ENCODE data around the gene CLCN6. TPM values are rescaled to one million over a fixed set of nuclear protein-coding genes. Genes with fewer than 3 reads are reported as not detected.

The CLCN6 gene
- total RNA-seq, 2 donors from 2014 or later, result 32.1 to 49.0 TPM

DNA sequence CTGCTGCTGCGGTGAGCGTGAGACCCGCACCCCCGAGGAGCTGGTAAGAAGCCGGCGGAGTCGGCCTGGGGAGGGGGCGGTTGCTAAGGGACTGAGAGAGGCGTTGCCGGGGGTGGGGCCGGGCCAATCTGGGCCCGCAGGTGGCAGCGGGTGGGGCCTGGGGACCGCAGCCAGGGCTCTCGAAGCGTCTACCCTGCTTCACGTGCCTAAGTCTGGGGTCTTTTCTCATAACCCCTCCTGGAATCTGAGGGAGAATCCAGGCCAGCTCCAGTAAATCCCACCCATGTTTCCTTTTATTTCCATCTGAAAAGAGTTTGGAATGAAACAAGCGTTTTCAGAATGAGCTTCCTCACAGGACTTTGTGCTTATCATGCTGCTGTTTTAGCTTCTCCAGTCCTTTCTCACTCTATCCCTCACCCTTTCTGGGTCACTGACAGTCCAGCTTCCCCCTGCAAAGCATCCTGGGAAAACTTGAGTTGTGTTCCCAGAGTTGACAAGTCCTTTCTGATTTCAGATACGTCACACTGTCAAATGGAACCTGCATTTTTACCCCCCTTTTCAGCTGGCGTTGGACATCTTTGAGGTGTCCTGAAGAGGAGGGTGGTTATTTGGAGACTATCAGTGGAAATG is 431 bp downstream of the CLCN6 start:
- peak; percentile 23 to 37 for ATAC-seq
- DNase-seq, result peak; percentile 19
- intact Hi-C loops (cut with DNase I), result no loop called here

DNA sequence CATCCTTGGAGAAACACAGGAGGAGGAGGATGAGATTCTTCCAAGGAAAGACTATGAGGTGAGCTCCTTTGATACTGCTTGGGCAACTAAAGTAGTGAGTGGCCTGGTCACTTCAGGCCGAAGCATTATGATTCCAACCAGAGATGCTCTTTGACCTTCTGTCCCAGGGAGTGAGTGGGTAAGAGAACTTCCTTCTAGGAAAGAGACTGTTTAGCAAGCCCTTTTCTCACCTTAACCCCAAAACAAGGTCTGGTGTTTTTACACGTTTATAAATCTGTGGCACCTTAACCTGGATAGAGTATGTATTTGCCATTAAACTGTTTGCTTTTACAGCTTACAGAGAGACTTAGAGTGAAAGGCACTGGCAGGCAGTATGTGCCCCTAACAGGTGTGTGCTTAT is 1.1 kb downstream of the CLCN6 start:
- DNase-seq, result no peak
- intact Hi-C loops (cut with DNase I), result no loop called here
- ATAC-seq, result no peak

DNA sequence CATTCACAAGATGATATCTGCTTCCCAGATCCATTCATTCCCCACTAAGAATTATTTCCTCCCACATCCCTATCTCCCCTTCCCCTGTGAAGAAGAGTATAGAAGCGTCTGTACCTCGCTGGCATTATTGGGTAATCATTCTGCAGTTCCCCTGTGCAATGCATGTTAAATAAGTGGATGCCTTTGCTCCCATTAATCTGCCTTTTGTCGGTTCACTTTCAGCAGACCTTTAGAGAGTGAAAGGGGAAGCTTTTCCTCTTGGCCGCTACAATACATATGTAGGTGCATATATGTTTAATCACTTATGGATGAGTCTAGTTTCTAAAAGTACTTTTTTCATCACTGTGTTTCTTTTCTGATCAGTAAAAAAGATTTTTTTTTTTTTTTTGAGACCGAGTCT is 7.0 kb downstream of the CLCN6 start:
- ATAC-seq, result no peak
- intact Hi-C loops (cut with DNase I), result no loop called here
- no peak for DNase-seq

DNA sequence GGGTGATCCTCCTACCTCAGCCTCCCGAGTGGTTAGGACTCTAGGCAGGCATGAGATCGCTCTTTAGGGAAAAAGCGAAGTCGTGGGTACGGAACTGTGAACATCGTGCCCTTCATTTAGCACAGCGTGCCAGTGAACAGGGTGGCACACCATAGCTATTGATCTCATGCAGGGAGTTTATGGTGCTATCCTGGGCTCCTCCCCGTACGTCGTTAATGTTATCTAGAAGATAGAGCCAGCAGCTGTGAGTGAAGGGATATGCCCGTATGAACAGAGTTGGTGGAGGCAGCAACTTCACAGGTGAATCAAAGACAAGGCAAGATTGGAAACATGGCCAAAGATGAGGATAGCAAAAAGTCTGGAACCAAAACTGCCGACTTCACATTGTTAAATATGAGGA is 11.2 kb downstream of the CLCN6 start:
- no peak for DNase-seq
- ATAC-seq, result no peak
- intact Hi-C loops (cut with DNase I), result no loop called here

DNA sequence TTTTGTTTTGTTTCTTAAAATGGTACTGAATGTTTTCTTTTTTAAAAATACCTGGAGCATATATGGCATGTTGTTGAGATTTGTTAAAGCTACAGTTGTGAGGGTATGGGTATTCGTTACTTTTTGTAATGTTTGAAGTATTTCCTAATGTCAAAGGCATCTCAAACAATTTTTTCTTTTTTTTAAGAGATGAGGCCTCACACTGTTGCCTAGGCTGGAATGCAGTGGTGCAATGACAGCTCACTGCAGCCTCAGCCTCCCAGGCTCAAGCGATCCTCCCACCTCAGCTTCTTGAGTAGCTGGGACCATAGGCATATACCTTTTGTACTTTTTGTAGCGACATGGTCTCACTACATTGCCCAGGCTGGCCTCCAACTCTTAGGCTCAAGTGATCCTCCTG is 16.1 kb downstream of the CLCN6 start:
- intact Hi-C loops (cut with DNase I), result no loop called here
- ATAC-seq (no peak), DNase-seq (no peak)

DNA sequence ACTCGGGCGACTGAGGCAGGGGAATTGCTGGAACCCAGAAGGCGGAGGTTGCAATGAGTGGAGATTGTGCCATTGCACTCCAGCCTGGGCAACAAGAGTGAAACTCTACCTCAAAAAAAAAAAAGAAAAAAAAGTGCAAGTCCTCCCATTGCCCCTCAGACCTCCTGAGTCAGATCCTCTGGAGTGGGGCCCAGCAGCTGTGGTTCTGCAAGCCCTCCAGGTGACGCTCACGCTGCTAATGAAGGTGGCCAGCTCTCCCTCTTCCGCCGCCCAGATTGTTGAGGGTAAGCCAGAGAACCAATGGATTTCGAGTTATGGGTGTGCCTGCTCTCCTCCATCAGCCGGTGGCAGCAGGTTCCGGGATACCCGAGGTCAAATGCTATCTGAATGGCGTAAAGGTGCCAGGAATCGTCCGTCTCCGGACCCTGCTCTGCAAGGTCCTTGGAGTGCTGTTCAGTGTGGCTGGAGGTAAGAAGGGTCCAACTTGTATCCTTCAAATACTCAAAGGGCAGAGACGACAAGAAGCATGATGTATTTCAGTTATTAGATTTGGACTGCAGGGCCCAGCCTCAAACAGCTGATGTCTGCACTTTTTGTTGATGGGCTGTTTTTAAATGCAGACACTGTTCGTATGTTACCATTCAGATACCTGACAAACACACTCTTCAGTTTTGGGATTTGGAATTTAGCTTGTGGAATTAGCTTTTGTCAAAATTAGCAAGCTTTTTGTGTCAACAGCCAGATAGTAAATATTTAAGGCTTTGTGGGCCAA is 17.6 kb downstream of the CLCN6 start:
- ATAC-seq (no peak), DNase-seq (no peak)
- intact Hi-C loops (cut with DNase I), result no loop called here

DNA sequence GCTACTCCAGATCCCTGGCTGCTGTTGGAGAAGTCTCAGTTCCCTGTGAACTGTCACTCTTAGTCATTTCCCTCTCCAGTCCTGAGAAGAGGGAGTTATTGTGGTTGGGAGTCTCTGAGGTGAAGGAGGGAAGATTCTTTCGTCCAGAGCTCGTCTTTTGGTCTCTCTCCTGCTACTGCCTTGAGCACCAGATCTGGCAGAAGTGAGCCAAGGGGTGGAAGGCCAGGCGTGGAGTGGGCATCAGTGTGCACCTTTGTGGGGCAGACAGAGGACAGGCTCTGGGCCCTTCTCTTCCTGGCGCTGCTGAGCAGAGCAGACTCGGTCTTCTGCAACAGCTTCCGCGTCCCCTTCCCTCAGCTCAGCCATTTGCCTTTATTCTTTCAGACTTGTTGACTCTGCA is 19.1 kb downstream of the CLCN6 start:
- no peak for ATAC-seq
- DNase-seq, result no peak
- intact Hi-C loops (cut with DNase I), result no loop called here

DNA sequence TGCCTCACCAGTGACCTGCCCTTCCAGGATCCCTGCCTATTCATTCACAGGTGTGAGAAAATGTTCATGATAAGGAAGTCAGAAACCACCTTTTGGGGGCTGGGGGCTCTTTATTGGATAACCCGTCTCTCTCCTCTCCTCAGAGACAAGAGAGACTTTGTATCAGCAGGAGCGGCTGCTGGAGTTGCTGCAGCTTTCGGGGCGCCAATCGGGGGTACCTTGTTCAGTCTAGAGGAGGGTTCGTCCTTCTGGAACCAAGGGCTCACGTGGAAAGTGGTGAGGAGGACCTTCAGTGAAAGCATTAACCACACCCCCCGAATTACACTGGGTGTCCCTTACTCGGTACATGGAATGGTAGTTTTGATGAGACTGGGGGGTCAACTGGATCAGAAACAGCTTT is 21.0 kb downstream of the CLCN6 start:
- no peak for DNase-seq
- ATAC-seq, result no peak
- intact Hi-C loops (cut with DNase I), result no loop called here

DNA sequence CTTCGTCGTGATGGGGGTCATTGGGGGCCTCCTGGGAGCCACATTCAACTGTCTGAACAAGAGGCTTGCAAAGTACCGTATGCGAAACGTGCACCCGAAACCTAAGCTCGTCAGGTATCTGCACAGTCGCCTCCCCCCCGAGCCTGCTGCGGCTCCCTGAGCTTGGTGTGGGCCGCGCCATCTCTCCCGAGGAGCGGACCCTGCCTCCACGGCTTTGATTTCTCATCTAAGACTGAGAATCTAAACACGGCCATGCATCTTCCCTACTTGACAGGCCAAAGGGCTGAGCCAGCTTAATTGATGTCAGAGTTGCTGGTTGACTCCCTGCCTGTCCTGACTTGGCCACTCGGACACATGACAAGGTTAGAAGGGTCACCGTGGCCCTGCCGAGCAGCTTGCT is 22.5 kb downstream of the CLCN6 start:
- no peak for ATAC-seq
- intact Hi-C loops (cut with DNase I), result no loop called here
- DNase-seq, result no peak

DNA sequence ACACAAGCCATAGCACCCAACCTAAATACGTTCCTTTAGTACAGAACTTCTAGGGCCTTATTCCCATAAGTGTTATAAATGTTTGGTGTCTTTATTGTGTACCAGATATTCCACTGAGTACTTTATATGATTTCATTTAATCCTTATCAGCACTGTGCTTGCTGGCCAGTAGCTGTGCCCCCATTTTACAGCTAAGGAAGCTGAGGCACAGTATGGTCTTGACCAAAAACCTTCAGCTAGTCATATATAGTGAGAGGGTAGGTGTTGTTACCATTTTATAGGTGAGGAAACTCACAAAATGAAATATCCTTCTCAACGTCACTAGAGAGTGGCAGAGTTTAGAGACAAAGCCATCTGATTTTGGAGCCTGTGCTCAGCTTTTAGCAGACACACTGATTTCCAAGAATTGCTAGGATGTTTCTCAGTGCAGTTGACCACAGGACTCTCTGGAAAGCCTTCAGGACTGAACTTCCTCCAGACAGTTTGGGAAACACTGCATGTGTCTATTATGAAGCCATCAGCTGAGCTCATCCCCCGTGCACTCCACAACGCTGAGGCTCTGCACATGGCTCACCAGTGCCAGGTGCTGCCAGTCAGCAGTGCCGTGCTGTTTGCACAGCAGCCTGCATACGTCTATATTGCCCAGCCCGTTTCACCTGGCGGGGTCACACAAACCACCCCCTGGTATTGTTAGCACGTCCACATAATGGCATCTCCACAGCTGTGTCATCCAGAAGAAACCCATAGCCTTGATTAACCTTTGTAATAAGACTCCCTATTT is 26.1 kb downstream of the CLCN6 start:
- intact Hi-C loops (cut with DNase I), result no loop called here
- ATAC-seq (no peak), DNase-seq (no peak)

DNA sequence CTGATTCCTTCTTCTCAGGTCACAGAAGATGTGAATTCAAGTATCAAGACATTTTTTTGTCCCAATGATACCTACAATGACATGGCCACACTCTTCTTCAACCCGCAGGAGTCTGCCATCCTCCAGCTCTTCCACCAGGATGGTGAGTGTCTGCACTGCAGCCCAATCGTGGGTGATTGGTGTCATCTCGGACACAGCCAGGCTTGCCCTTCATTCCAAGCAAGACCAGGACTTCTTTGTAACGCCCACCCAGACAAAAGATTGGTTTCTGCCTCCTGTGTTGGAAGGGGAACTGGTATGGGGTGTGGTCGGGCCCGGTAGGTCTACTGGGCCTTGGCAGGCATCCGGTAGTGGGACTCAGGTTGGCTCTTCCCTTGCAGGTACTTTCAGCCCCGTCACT is 27.5 kb downstream of the CLCN6 start:
- no peak for DNase-seq
- ATAC-seq, result no peak
- intact Hi-C loops (cut with DNase I), result no loop called here

DNA sequence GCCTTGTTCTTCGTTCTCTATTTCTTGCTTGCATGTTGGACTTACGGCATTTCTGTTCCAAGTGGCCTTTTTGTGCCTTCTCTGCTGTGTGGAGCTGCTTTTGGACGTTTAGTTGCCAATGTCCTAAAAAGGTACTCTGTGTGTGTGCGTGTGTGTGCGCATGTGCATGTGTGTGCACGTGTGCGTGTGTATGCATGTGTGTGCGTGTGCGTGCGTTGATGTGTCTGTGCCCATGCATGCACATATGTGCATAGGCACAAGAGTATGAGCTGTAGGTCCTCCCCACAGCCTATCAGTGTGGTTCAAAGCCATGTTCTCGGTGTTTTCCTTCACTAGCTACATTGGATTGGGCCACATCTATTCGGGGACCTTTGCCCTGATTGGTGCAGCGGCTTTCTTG is 27.9 kb downstream of the CLCN6 start:
- intact Hi-C loops (cut with DNase I), result no loop called here
- DNase-seq (no peak), ATAC-seq (no peak)

DNA sequence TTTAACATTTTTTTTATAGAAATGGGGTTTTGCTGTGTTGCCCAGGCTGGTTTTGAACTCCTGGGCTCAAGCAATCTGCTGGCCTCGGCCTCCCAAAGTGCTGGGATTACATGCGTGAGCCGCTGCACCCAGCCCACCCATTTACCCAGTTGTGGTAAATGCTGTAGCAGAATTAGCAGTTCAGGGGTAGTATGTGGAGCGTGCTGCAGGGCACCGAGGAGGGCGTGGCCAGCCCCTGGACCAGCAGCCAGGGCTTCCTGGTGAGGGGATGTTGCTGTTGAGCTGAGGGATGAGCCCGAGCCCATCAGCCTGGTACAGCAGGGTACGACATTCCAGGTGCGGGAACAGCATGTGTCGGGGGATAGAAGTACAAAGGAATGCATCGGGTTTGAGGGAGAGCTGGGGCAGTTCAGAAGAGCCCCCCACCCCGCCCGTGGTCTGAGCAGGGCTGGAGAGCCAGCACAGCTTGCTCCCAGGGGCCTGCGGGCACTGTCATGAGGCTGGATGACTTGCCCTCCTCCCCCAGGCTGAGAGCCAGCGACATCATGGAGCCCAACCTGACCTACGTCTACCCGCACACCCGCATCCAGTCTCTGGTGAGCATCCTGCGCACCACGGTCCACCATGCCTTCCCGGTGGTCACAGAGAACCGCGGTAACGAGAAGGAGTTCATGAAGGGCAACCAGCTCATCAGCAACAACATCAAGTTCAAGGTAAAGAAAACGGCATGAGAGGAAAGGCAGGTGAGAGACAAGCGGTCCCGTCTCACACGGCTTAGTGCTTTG is 29.6 kb downstream of the CLCN6 start:
- no peak for ATAC-seq
- DNase-seq, result no peak
- intact Hi-C loops (cut with DNase I), result loop anchor here in 1 of 2 donors (5.0 kb wide), 1 partner anchor 132 kb away; no protein-coding TSS in a partner anchor

DNA sequence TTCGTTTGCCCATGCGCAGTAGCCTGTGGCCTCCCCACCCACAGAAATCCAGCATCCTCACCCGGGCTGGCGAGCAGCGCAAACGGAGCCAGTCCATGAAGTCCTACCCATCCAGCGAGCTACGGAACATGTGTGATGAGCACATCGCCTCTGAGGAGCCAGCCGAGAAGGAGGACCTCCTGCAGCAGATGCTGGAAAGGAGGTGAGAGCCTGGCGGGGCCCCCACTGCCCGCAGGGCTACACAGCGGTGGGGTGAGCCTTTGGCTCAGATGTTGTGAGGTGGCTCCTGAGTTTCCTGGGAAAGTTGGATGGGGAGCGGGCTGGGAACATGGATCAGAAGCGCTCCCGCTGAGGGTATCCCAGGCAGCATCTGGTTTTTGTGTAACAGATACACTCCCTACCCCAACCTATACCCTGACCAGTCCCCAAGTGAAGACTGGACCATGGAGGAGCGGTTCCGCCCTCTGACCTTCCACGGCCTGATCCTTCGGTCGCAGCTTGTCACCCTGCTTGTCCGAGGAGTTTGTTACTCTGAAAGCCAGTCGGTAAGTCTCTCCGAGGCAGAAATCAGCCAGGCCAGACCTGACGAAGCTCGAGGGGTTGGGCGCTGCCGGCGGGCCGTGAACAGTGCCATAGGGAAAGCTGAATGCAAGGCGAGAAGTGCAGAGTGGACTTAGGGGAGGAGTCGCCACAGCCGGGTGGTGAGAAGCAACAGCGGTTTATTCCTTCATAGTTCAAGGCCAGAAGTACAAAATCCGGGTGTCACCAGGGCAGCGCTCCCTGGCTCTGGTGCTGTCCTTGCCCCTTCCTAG is 31.2 kb downstream of the CLCN6 start:
- ATAC-seq, result no peak
- intact Hi-C loops (cut with DNase I), result loop anchor here in 1 of 2 donors (5.0 kb wide), 1 partner anchor 130 kb away; no protein-coding TSS in a partner anchor
- DNase-seq, result no peak

DNA sequence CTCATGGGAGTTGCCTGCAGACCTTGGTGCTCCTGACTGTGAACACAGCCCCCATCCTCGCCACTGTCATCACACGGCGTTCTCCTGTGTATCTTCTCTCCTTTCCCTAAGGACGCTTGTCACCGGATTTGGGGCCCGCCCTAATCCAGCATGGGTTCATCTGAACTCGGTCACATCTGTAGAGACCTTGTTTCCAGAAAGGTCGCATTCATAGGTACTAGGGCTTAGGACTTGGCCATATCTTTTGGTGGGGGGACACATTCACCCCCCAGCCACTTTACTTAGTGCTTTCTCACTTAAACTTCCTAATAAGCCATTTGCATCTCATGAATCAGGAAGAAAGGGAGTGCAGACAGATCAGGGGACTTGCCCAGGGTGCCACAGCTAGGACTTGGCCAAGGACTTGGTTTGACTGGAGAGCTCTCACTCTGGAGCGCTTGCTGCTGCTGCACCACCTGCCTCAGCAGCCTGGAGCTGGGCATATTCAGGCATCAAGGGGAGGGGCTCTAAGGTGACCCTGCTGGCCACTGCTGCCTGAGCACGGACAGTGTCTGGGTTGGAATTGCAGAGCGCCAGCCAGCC is 31.9 kb downstream of the CLCN6 start:
- intact Hi-C loops (cut with DNase I), result loop anchor here (1.0 to 5.0 kb wide), 3 partner anchors 55 to 129 kb away; no protein-coding TSS in a partner anchor
- ATAC-seq, result no peak
- DNase-seq, result no peak

DNA sequence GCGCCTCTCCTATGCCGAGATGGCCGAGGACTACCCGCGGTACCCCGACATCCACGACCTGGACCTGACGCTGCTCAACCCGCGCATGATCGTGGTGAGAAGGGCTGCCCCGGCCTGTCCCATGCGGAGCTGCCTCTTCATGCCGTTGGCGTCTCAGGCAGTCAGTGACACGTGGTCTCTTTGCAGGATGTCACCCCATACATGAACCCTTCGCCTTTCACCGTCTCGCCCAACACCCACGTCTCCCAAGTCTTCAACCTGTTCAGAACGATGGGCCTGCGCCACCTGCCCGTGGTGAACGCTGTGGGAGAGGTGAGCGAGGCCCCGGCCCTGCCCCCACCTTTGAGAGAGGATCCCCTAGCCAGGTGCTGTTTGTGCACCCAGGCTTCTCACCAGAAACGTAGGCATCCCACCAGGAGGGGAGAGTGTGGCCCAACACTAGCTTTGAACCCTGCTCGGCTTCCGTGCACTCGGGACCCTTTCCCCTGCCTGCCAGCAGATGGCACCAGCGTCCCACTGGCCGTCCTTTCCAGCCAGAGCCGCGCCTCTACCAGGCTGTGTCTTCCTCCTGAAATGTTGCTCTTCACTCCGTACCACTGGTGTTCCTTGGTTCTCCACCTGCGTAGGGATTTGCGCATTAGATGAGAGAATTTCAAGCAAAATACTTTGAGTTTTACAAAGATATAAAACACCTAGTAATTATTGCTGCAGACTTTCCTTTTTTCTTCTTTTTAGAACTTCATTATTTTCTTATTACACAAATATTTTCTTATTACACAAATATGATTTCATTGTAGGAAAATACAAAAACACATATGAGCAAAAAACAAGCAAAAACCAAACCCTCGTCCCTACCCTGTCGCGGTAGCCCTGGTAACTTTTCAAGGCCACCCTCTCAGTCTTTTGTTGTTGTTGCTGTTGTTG is 32.6 kb downstream of the CLCN6 start:
- ATAC-seq, result peak; percentile 46 to 67
- intact Hi-C loops (cut with DNase I), result loop anchor here (1.0 to 5.0 kb wide), 3 partner anchors 54 to 129 kb away; no protein-coding TSS in a partner anchor
- DNase-seq, result peak; percentile 78
